Measurements from ENCODE around the gene CYP26B1.

- TF ChIP-seq CTCF (IDR thresholded peaks at IDR 0.05) (no peak), POLR2A (IDR thresholded peaks at IDR 0.05) (no peak)
Observed at GRCh38 chr2:72136331-72136730, 11.3 kb downstream of the CYP26B1 start.
